Activated CD4-positive, alpha-beta T cell treated with anti-CD3 and anti-CD28 coated beads for 1 hour (primary cell): ENCODE data around the gene PXDN.

Source experiments
- DNase-seq: peaks from one replicate; pipeline ENCODE4 v3.0.0-alpha.2; 2020

PXDN gene

DNA sequence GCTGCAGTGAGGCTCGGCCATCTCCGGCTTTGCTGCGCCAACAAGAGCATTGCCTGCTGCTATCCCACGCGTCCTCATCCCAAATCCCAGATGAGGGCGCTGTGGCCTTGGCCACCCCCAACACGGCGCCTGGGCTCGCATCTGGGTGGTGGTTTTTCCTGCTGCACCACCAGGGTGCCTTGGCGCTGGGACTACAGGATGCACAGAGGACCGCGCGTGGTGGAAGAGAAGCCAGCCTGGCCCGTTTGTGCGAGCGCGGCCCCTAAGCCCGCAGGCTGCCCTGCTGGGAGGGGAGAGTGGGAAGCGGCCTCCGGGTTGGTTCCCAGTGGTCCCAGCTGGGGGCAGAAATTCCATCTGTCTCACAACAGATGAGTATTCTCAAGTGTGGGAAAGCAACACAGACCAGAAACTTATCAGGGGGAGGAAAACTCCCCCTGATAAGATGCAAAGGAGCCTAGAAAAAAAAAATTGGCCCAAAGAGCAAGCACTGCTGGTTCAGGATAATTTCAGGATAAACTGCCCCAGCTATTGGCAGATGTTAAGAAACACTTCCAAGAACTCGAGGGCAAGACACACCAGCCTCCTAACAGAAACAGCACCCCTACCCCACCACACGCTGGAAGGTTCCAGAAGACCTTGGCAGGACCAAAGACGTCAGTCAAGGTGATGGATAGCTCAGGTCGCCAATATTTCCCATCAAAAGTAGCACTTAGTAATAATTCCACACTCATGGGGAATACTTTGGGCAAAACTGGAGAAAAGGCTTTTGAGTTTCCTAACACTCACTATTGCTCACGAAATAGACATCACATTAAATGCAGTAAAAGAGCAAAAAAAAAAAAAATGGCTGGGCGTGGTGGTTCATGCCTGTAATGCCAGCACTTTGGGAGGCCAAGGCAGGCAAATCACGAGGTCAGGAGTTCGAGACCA is 152.1 kb downstream of the PXDN start:
- no peak for DNase-seq

- no peak for DNase-seq
These were observed 152.9 kb downstream of the PXDN start for GRCh38 chr2:1591461-1591770.

DNA sequence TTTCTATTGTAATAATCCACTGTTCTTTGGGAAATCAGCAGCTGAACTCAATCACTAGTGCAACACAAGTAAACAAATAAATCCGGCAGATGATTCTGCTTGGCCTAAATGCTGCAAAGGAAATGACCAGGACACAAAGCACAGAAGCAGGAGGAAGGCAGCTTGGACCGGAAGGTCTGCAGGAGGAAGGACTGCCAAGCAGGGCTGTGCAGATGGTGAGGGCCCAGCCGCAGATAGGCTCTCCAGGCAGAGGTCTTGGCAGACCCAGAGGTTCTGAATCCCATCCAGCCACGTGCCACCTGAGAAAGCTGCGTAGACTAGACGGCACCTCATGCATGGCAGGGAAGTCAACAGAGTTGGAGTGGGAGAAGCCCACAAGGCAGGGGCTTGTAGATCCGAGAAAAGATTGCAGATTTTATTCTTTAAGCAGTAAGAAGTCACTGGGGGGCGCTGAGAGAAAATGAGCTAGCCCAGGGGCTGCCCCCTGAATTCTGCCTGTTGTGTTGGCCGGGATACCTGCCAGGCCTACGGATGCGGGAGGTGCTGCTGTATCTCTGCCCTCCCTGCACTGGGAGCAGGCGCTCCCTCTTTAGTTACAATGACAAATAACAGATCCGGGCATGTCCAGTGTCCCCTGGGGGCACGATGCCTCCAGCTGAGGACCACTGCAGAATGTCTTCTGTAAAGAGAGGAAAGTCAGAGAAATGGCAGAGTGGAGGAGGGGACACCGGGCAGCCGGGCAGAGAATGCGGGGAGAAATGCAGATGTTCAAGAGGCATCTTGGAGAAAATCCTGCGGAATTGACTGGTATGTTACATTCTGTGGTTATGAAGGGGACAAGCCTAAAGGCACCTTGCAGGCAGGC is 153.5 kb downstream of the PXDN start:
- no peak for DNase-seq

- no peak for DNase-seq
These were observed 155.2 kb downstream of the PXDN start for GRCh38 chr2:1588978-1589621.

DNA sequence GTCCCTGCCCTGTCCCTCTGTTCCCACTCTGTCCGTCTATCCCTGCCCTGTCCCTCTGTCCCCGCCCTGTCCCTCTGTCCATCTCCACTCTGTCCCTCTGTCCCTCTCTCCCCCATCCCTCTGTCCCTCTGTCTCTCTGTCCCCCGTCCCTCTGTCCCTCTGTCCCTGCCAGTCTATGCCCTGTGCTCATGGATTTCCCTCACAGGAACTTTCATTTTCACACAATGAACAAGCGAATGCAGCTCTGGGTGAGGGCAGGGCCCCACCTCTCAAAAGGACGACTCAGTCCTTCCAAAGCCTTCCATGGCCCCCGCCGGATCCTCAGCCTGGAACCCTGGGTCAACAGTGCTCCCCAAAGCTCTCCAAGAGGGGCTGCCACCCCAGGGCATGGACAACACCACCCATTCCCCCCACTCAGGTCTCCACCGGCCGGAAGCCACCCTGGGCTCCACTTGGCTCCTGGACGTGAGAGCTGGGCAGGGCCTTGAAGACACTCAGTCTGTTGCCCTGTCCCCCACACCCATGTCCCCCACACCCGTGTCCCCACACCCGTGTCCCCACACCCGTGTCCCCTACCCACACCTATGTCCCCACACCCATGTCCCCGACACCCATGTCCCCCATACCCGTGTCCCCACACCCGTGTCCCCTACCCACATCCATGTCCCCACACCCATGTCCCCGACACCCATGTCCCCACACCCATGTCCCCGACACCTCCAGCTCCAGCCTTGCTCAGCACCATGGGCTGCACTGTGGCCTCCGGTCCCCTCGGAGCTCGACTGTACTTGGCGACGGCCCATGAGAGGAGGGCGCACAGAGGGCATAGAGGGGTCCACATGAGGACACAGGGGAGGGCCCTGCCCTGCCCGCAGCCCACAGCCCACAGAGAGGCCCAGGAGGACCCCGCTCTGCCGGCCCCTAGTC is 156.0 kb downstream of the PXDN start:
- no peak for DNase-seq

- no peak for DNase-seq
These were observed 157.1 kb downstream of the PXDN start for GRCh38 chr2:1586923-1587840.

DNA sequence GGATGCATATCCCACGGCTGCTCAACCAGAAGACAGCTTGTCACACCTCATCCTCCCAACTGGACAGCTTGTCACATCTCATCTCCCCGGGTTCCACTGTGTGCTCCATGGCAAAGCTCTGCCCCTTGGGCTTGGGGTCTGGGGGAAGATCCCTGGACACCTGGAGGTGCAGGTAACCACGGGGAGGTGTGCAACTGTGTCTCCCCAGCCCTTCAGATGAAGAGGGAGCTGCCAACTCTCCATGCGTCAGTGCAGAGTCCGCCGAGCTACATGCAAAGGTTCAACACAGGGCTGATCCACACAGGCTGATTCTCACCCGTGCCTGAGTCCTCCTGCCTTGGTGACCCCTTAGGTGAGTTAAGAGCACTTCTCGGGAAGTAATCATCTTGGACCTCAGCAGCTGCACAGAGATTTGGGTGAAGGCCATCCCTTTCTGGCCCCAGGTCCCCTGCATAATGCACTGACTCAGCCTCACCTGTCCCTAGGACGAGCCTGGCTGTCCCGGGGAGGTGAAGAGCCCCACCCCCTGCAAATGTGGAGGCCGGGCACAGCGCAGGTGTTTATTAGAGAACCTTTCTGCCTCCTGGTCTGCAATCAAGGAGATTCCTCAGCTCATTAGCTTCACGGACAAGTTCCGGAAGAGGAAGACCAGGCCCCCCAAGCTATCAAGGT is 157.9 kb downstream of the PXDN start:
- no peak for DNase-seq

DNA sequence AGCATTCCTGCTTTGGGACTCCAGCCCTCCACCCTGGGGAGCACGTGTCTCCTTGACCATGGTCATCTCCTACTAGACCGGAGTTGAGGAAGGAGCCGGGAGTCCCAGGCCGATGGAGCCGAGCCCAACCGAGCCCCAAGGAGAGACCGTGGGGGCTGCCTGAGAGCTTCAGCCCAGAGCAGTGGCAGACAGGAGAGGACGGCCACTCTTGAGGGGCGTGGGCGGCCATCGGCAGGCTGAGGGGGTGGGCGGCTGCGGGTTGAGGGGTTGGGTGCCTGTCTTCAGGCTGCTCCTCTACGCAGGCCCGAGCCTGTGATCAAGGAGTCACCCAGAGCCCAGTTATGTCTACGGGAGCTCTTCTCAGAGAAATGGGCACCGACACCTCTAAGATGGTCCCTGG is 158.7 kb downstream of the PXDN start:
- DNase-seq = no peak

- no peak for DNase-seq
These were observed 159.4 kb downstream of the PXDN start for GRCh38 chr2:1584691-1585485.

GRCh38 chr2:1584051-1584531 is 160.2 kb downstream of the PXDN start:
- DNase-seq = no peak

DNA sequence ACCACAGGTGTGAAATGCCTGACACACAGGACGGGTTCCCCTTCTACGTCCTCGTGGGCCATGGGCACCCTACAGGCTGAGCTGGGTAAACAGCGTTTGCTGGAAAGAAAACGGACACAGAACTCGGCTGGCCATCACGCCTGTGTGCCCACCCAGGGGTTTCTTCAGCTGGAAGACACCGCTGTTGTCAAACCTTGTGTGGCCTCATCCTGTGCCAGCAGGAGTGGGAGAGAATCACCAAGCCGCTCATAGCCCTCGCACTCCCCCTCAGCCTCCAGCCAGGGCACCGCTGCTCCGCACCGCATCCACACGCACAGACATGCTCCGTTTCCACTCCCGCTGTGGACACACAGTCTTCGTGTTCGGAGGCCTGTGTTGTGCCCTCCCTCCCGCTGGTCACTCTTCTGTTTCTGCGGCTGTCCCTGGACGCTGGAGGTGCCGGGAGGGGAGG is 161.4 kb downstream of the PXDN start:
- DNase-seq = no peak

DNA sequence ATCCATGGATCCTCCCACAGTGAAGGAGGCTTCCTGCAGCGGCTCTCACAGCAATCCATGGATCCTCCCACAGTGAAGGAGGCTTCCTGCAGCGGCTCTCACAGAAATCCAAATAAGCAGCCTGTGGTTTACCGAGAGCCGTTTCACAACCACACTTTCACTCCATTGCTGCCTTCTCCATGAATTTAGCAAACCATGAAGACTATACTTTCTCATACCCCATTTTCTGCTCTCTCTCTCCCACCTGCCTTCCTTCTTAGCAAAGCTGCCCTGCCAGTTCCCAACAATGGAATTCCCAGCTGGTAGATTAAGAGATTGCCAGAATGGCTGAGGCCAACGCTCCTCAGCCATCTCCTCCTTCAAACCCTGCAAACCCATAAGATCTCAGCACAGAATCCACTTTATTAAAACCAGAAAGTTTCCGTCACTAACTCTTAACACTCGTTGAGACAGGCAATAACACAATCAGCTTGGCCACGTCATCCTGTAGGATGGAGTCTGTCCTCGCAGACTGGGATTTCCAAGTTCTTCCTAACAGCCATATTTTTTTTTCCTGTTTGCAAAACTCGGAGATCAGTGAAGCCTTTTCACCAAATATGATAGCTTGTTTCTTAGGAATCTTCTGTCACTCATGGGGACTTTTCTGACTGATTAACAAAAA is 162.2 kb downstream of the PXDN start:
- no peak for DNase-seq
